NCI-H146 treated with DMSO at 0.1 percent for 48 hours (cell line): ENCODE data around the gene PRSS12.
A peak's percentile ranks its signal among the peaks of the same experiment; 100 is the strongest.
"Not testable (repeated sequence)": the region's sequence is repeated elsewhere in the genome, so short reads cannot be mapped to it uniquely, and the experiment has no call there.

Source experiments
- DNase-seq: peaks from one replicate; lab custom pipeline; 2025; ENCODE audit not compliant: unreplicated experiment; lab: John Stamatoyannopoulos, UW

PRSS12 gene, protein sequence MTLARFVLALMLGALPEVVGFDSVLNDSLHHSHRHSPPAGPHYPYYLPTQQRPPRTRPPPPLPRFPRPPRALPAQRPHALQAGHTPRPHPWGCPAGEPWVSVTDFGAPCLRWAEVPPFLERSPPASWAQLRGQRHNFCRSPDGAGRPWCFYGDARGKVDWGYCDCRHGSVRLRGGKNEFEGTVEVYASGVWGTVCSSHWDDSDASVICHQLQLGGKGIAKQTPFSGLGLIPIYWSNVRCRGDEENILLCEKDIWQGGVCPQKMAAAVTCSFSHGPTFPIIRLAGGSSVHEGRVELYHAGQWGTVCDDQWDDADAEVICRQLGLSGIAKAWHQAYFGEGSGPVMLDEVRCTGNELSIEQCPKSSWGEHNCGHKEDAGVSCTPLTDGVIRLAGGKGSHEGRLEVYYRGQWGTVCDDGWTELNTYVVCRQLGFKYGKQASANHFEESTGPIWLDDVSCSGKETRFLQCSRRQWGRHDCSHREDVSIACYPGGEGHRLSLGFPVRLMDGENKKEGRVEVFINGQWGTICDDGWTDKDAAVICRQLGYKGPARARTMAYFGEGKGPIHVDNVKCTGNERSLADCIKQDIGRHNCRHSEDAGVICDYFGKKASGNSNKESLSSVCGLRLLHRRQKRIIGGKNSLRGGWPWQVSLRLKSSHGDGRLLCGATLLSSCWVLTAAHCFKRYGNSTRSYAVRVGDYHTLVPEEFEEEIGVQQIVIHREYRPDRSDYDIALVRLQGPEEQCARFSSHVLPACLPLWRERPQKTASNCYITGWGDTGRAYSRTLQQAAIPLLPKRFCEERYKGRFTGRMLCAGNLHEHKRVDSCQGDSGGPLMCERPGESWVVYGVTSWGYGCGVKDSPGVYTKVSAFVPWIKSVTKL

GRCh38 chr4:118352843-118353533 lies at the start of gene PRSS12:
Gene PRSS12, minus strand, starts transcription at chr4:118353003. Its CDS starts 283 bp downstream, at chr4:118352720.
- peak; percentile 1 for DNase-seq

- no peak for DNase-seq
Observed at GRCh38 chr4:118400356-118400755, 47.6 kb upstream of the PRSS12 start.

DNA sequence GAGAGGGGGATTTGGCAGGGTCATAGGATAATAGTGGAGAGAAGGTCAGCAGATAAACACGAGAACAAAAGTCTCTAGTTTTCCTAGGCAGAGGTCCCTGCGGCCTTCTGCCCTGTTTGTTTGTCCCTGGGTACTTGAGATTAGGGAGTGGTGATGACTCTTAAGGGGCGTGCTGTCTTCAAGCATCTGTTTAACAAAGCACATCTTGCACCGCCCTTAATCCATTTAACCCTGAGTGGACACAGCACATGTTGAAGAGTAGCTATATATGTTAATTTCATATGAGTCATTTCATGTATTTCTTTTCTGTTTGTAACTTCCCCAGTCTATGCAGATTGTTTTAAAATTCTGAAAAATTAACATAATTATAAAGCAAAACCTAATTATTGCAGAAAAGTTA lies 47.1 kb upstream of the PRSS12 start:
- not testable (repeated sequence) for DNase-seq

- no peak for DNase-seq
Observed at GRCh38 chr4:118398226-118399090, 45.7 kb upstream of the PRSS12 start.

GRCh38 chr4:118397623-118397979 lies 44.8 kb upstream of the PRSS12 start:
- no peak for DNase-seq

DNA sequence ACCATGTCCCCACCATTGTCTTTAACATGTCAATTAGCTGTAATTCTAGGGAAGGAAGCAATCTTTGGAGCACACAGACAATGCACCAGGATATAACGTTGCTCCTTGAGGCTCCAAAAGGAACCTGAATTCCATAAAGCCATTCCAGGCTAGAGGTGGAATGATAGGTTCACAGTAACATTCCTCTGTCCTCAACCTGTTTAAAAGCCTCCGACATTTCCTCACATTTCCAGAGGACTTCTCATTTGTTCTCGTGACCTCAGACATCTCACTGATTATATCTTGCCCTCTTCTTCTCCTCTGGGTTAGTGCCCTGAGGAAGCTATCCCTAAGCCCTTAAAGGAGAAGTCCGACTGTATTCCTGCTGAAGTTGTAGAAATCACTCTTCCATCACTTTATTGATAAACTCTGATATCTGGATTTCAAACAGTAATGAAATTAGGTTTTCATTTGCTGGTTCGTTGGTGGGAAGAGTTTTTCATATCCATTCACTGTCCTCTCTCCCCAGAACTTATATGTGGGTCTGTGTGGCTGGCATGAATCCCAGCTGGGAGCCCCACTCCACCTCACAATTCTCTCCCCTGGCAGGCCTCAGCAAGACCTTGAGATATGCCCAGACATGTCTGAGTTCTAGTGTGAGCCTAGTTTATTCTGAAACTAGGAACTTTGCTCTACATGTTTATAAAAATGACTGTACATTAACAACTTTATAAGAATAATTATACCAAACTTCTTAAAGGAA lies 44.2 kb upstream of the PRSS12 start:
- no peak for DNase-seq

DNA sequence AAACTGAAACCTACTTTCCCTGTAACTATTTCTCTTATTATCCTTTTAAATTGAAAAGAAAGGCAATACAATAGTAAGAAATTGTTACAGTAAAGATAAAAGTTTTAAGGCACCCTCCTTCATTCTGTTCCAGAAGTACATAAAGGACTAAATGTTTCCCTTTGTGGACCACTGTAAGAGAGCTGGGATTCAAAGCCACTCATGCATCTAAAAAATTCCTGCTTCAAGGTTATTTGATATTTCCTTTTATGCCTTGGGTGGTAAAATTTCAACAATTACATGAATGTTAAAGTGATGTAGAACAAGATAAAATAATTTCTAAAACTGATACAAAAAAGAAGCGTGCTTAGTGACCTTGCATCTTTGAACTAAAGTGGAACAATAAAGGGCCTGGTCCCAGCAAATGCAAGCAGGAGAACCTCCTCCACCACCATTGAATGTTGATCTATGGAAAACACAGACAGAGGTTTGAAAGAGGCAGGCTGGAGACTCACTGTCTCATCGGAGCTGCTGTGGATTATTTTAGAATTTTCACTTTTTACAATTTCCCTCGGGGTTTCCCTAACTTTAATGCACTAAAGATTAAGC lies 42.3 kb upstream of the PRSS12 start:
- no peak for DNase-seq

- not testable (repeated sequence) for DNase-seq
Observed at GRCh38 chr4:118392509-118392908, 39.7 kb upstream of the PRSS12 start.

DNA sequence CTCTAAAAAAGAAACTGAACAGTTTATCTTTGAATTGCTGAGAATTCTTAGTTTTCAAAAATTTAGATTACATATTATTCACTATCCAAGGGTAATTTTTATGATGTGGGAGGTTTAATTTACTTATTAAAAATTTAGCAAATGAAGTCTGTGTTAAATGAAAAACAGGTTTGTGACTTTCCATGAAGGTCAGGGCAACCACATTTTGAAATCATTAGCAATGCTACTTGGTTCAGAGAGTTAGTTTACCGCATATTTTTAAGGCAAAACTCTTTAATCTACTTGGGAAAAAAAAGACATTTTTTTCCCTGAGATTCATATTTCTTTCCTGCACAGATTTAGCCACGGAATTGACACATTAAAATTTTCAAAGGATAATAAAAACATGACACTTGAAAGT lies 37.3 kb upstream of the PRSS12 start:
- no peak for DNase-seq

DNA sequence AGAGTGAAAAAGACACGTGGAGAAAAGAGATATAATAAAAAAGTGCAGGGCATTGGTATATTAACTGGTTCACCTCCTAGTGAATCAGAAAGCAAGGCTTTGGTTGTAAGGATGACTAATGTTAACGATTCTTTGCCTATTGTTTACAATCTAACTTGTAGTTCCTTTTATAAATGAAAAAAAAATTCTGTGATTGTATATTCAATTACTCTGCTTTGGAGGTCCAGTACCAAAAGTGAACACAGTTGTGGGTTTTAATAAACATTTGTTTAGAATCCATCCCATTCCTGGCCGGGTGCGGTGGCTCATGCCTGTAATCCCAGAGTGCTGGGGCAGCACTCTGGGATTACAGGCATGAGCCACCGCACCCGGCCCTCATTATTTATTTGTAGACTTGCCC lies 36.9 kb upstream of the PRSS12 start:
- DNase-seq: no peak

DNA sequence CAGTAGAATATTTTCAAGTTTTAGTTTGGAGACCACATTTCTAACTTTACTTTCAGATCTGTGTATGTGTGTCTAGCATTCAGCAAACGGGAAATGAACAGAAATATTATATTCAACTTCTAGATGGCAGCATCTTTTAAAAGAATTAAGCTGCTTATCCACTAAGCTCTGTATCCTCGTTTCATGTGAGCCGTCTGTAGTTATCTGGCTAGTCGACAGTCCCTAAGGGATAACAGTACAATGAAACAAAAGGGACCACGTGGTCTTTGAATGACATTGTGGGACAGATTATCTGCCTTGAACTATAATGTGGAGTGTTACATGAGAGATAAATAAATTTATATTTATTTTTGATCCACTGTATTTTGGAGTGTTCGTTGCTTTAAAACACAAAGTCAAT lies 35.8 kb upstream of the PRSS12 start:
- DNase-seq: no peak

GRCh38 chr4:118381902-118382301 lies 29.1 kb upstream of the PRSS12 start:
- no peak for DNase-seq

DNA sequence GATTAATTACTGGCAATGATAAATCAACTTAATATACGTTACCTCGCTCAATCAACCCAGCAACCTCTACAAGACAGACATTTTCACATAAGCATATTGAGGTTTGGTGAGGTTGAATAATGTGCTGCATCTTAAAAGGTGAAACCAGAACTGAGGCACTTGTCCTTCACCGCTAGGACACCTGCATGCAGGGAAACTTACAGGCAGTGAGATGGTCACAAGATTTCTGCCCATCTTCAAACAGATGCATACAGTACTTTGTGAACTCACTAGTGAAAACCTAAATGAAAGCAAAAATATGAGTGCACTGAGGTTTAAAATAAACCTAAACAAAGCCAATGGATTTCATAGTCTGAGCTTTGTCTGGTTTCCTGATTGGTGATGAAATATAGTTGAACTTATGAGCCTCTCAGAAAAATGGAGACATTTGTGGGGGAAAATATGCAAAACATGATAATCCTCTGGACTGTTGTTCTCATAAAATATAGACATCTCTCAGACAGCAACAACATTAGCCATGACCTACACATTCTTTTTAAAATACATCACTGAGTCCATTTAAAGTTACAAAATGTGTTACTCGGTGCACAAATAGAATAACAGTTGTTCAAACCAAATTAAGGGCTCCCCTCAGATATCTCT lies 20.9 kb upstream of the PRSS12 start:
- DNase-seq: no peak

GRCh38 chr4:118372251-118372650 lies 19.4 kb upstream of the PRSS12 start:
- no peak for DNase-seq

DNA sequence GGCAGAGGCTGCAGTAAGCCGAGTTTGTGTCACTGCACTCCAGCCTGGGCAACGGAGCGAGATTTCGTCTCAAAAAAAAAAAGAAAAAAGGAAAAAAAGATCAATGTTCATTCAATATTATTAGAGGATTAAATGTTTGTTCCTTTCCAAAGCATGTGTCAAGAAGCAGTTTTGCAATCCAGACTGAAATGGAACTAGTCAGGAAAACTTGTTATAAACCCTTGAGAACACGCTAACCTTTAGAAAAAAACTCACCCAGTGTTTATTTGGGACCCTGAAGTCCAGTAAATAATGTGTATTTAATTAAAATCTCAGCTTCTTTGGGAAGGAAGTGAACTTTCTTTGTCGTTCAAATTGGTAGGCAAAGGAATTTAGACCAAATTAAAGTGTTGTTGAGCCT lies 16.4 kb upstream of the PRSS12 start:
- DNase-seq: no peak

- DNase-seq: no peak
Observed at GRCh38 chr4:118367872-118368271, 15.1 kb upstream of the PRSS12 start.

- DNase-seq: no peak
Observed at GRCh38 chr4:118367361-118367760, 14.6 kb upstream of the PRSS12 start.

- no peak for DNase-seq
Observed at GRCh38 chr4:118363166-118363565, 10.4 kb upstream of the PRSS12 start.

GRCh38 chr4:118361192-118361591 lies 8.4 kb upstream of the PRSS12 start:
- no peak for DNase-seq
